ENCODE results near the gene FOSL2. TPM values are rescaled to one million over a fixed set of nuclear protein-coding genes. Genes with fewer than 3 reads are reported as not detected.

Gene FOSL2
- total RNA-seq, 1 donor from 2014 or later: 18.0 TPM

Other genes starting within 250 kb of the FOSL2 start
- gene PLB1, start 103.2 kb downstream of the FOSL2 start, total RNA-seq: 0.26 and 0.38 TPM in 2 replicates